Measurements from ENCODE around the gene DCXR. TPM values are rescaled to one million over a fixed set of nuclear protein-coding genes. Genes with fewer than 3 reads are reported as not detected.

Gene DCXR
- total RNA-seq, 2 experiments from 2014 or later, result 120 to 124 TPM

GRCh38 chr17:82035488-82035887, 2.0 kb downstream of the DCXR start:
- no peaks in the 10 kb centered on the region for H3K27me3 Mint-ChIP-seq
- DNase-seq (no peak), ATAC-seq (no peak)
- CTCF ChIA-PET, result interaction anchor here (0.8 to 3.5 kb wide), 5 partner anchors 12 to 119 kb away, joined by 3 to 10 read pairs (median 8); partner anchors contain the start of genes CENPX and LRRC45
- H3K36me3 Mint-ChIP-seq, result peaks cover 7% of the 10 kb centered on the region
- peaks cover 23% of the 10 kb centered on the region for H3K4me1 Mint-ChIP-seq
- H3K27ac Mint-ChIP-seq, result no peak overlapping the region
- H3K4me3 Mint-ChIP-seq, result peak overlapping the region; percentile 74
- H3K9me3 Mint-ChIP-seq (ENCODE audit: low read depth), result no peaks in the 10 kb centered on the region

GRCh38 chr17:82034371-82035011, 3.0 kb downstream of the DCXR start:
- no peak overlapping the region for H3K4me3 Mint-ChIP-seq
- DNase-seq (no peak), ATAC-seq (no peak)
- H3K9me3 Mint-ChIP-seq (ENCODE audit: low read depth), result no peaks in the 10 kb centered on the region
- H3K27ac Mint-ChIP-seq, result no peak overlapping the region
- H3K27me3 Mint-ChIP-seq, result no peaks in the 10 kb centered on the region
- CTCF ChIA-PET, result interaction anchor here (1.2 to 2.1 kb wide), 5 partner anchors 12 to 172 kb away, joined by 3 to 9 read pairs (median 4); partner anchors contain the start of genes CENPX and LRRC45
- peaks cover 10% of the 10 kb centered on the region for H3K36me3 Mint-ChIP-seq
- peaks cover 27% of the 10 kb centered on the region for H3K4me1 Mint-ChIP-seq

GRCh38 chr17:82033359-82034085, 4.0 kb downstream of the DCXR start:
- no peak for ATAC-seq
- DNase-seq, result no peak
- Mint-ChIP-seq H3K36me3 (peaks cover 10% of the 10 kb centered on the region), H3K4me1 (peaks cover 25% of the 10 kb centered on the region), H3K4me3 (no peak overlapping the region), H3K9me3 (ENCODE audit: low read depth) (no peaks in the 10 kb centered on the region), H3K27me3 (no peaks in the 10 kb centered on the region), H3K27ac (no peak overlapping the region)
- CTCF ChIA-PET, result interaction anchor here (1.0 to 4.5 kb wide), 8 partner anchors 11 to 173 kb away, joined by 3 to 56 read pairs (median 4); partner anchors contain the start of genes CENPX and LRRC45

GRCh38 chr17:82031885-82032627, 5.4 kb downstream of the DCXR start:
- peak; percentile 67 for ATAC-seq
- Mint-ChIP-seq H3K9me3 (ENCODE audit: low read depth) (no peaks in the 10 kb centered on the region), H3K27ac (no peak overlapping the region), H3K4me3 (peak overlapping the region; percentile 9), H3K36me3 (peaks cover 10% of the 10 kb centered on the region), H3K4me1 (peaks cover 26% of the 10 kb centered on the region), H3K27me3 (no peaks in the 10 kb centered on the region)
- CTCF ChIA-PET, result interaction anchor here (1.0 to 4.5 kb wide), 7 partner anchors 11 to 124 kb away, joined by 3 to 56 read pairs (median 4); no protein-coding TSS in a partner anchor
- DNase-seq, result peak; percentile 66

DNA sequence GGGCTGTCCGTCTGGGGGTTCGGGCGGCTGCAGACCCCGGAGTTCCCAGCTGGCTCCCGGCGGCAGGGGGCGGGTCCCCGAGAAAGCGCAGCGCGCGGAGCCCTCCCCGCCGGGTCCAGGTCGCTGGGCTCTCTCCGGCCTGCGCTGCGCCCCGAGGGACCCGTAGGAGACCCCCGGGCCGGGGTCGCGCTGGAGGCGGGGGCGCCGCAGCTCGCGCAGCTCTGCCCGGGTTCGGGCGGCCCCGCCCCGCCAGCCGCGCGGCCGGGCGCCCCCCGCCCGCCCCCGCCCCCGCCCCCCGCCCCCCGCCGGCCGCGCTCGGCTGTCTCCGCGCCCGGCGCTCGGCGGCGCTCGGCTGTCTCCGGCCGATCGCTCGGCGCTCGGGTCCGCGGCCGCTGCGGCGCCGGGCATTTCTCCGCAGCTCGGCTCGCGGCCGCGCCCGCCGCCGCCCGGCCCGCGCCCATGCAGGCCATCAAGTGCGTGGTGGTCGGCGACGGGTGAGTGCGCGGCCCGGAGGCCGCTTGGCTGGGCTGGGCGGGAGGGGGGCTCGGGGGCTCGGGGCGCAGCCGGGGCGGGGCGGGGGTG, 6.1 kb downstream of the DCXR start, which contains the start of gene RAC3:
Gene RAC3, plus strand, starts transcription at position 376 of the 582 bp plus-strand sequence. Its CDS starts 84 bp downstream, at position 460.
- peak within 1 kb of the TSS; percentile 70 for H3K4me3 Mint-ChIP-seq
- CTCF ChIA-PET, result interaction anchor here (0.9 to 4.5 kb wide), 9 partner anchors 10 to 169 kb away, joined by 3 to 56 read pairs (median 8); partner anchors contain the start of genes GPS1, NOTUM and RFNG
- H3K4me1 Mint-ChIP-seq, result peaks cover 28% of the 10 kb centered on the region
- DNase-seq (no peak), ATAC-seq (peak; percentile 34)
- peak within 1 kb of the TSS; percentile 59 for H3K27ac Mint-ChIP-seq
- H3K36me3 Mint-ChIP-seq, result peaks cover 10% of the 10 kb centered on the region
- no peaks in the 10 kb centered on the region for H3K27me3 Mint-ChIP-seq
- H3K9me3 Mint-ChIP-seq (ENCODE audit: low read depth), result no peaks in the 10 kb centered on the region

- H3K4me1 Mint-ChIP-seq, result peaks cover 28% of the 10 kb centered on the region
- H3K36me3 Mint-ChIP-seq, result peaks cover 10% of the 10 kb centered on the region
- H3K27ac Mint-ChIP-seq, result peak overlapping the region; percentile 59
These were observed 6.8 kb downstream of the DCXR start for GRCh38 chr17:82030470-82031302.

GRCh38 chr17:82029990-82030469, 7.5 kb downstream of the DCXR start:
- H3K4me3 Mint-ChIP-seq, result no peak overlapping the region
- no peaks in the 10 kb centered on the region for H3K27me3 Mint-ChIP-seq
- DNase-seq, result no peak
- peaks cover 5% of the 10 kb centered on the region for H3K36me3 Mint-ChIP-seq
- H3K27ac Mint-ChIP-seq, result no peak overlapping the region
- CTCF ChIA-PET, result interaction anchor here (0.5 to 4.5 kb wide), 42 partner anchors 8 to 745 kb away, joined by 3 to 56 read pairs (median 4); partner anchors contain the start of genes DCXR, GPS1, MAFG and NOTUM
- H3K4me1 Mint-ChIP-seq, result peaks cover 25% of the 10 kb centered on the region
- ATAC-seq, result peak; percentile 2
- H3K9me3 Mint-ChIP-seq (ENCODE audit: low read depth), result no peaks in the 10 kb centered on the region

More at GRCh38 chr17:82030470-82031302, 6.8 kb downstream of the DCXR start:
- peak; percentile 71 for ATAC-seq
- DNase-seq, result peak; percentile 88
- H3K4me3 Mint-ChIP-seq, result peak overlapping the region; percentile 70
- CTCF ChIA-PET, result interaction anchor here (0.5 to 4.5 kb wide), 46 partner anchors 8 to 744 kb away, joined by 3 to 56 read pairs (median 4); partner anchors contain the start of genes DCXR, GPS1, MAFG and NOTUM
- no peaks in the 10 kb centered on the region for H3K27me3 Mint-ChIP-seq
- no peaks in the 10 kb centered on the region for H3K9me3 Mint-ChIP-seq (ENCODE audit: low read depth)

DNA sequence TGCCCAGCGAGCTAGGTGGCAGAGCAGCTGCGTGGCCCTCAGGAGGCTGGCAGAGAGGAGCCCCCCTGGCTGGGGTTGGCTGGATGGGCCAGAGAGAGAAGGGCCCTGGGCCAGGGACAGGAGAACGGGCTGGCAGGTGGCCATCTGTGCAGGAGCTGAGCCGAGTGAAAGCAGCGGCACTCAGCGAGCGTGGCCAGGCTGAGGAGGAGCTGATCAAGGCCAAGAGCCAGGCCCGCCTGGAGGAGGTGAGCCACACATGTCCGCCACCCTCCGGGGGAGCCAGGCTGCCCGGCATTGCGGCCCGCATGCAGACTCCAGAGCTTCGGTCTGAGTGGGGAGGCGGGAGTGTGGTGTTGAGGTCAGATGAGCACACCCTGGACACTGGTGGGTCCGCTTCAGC, 8.1 kb downstream of the DCXR start:
- DNase-seq (no peak), ATAC-seq (no peak)
- H3K4me3 Mint-ChIP-seq, result no peak overlapping the region
- H3K27me3 Mint-ChIP-seq, result no peaks in the 10 kb centered on the region
- CTCF ChIA-PET, result interaction anchor here (0.7 to 4.5 kb wide), 21 partner anchors 8 to 276 kb away, joined by 3 to 56 read pairs (median 6); partner anchors contain the start of genes DCXR, GPS1, MAFG and NOTUM
- no peak overlapping the region for H3K27ac Mint-ChIP-seq
- H3K4me1 Mint-ChIP-seq, result peaks cover 25% of the 10 kb centered on the region
- peaks cover 3% of the 10 kb centered on the region for H3K36me3 Mint-ChIP-seq
- no peaks in the 10 kb centered on the region for H3K9me3 Mint-ChIP-seq (ENCODE audit: low read depth)

GRCh38 chr17:82028966-82029365, 8.5 kb downstream of the DCXR start:
- no peaks in the 10 kb centered on the region for H3K27me3 Mint-ChIP-seq
- H3K36me3 Mint-ChIP-seq, result peaks cover 3% of the 10 kb centered on the region
- no peak overlapping the region for H3K27ac Mint-ChIP-seq
- H3K9me3 Mint-ChIP-seq (ENCODE audit: low read depth), result no peaks in the 10 kb centered on the region
- CTCF ChIA-PET, result interaction anchor here (0.7 to 4.5 kb wide), 11 partner anchors 8 to 277 kb away, joined by 3 to 56 read pairs (median 11); partner anchors contain the start of genes DCXR and NOTUM
- H3K4me1 Mint-ChIP-seq, result peaks cover 29% of the 10 kb centered on the region
- H3K4me3 Mint-ChIP-seq, result no peak overlapping the region
- DNase-seq, result no peak
- no peak for ATAC-seq

DNA sequence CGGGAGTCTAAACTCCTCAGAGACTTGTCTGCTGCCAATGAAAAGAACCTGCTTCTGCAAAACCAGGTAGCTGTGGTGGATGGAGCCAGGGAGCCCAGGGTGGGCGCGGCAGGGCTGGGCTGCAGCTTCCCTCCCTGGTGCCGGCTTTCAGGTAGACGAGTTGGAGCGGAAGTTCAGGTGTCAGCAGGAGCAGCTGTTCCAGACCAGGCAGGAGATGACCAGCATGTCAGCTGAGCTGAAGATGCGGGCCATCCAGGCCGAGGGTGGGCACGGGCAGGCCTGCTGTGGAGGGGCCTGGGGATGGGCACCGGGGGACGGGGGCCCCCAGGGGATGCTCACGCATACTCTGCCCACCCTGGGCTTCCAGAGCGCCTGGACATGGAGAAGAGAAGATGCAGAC, 9.3 kb downstream of the DCXR start:
- H3K4me3 Mint-ChIP-seq, result no peak overlapping the region
- no peaks in the 10 kb centered on the region for H3K9me3 Mint-ChIP-seq (ENCODE audit: low read depth)
- DNase-seq, result no peak
- H3K27ac Mint-ChIP-seq, result no peak overlapping the region
- ATAC-seq, result no peak
- H3K4me1 Mint-ChIP-seq, result peaks cover 32% of the 10 kb centered on the region
- CTCF ChIA-PET, result interaction anchor here (0.6 to 2.5 kb wide), 6 partner anchors 8 to 344 kb away, joined by 3 to 13 read pairs (median 4); partner anchors contain the start of gene DCXR
- peaks cover 3% of the 10 kb centered on the region for H3K36me3 Mint-ChIP-seq
- H3K27me3 Mint-ChIP-seq, result no peaks in the 10 kb centered on the region

- DNase-seq (no peak), ATAC-seq (no peak)
- Mint-ChIP-seq H3K4me3 (no peak overlapping the region), H3K27ac (no peak overlapping the region), H3K9me3 (ENCODE audit: low read depth) (no peaks in the 10 kb centered on the region), H3K36me3 (peaks cover 3% of the 10 kb centered on the region), H3K4me1 (peaks cover 37% of the 10 kb centered on the region), H3K27me3 (no peaks in the 10 kb centered on the region)
- CTCF ChIA-PET, result interaction anchor here (0.9 to 2.4 kb wide), 5 partner anchors 11 to 66 kb away, joined by 3 to 10 read pairs (median 4); partner anchors contain the start of genes DCXR, DUS1L and NOTUM
These were observed 11.9 kb downstream of the DCXR start for GRCh38 chr17:82025401-82026107.

All from activated CD8-positive, alpha-beta memory T cell treated with anti-CD3 and anti-CD28 coated beads, Interleukin-2, amount 10 ng/mL, durations not matched to agents 7 days and 5 days (primary cell).